Fibroblast of skin of left biceps (primary cell): Measurements from ENCODE around the gene RBPMS2.

Experiments
- DNase-seq, 2 experiments: peaks; one replicate each; pipeline ENCODE4 v3.0.0-alpha.2; 2013; ENCODE audit warnings: low read depth in 2 of 2

RBPMS2 gene

DNA sequence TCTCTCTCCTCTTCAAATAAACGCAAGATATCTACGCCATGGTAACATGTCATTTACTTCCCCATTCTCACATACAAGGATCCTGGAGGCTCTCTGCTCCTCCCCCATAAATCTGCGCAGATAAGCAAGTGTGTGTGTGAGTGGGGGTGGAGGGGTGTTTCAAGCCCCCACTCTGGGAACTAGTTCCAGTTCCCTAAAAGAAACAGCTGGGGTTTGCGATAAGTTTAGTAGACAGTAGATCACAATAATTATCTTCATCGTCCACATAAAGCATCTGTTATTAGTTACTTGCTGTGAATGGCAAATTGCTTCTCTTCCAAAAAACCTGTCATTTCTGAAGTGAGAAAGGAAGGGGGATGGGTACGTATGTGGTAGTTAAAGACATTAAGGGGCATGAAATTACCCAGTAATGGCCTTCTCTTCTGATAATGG lies 79.8 kb downstream of the RBPMS2 start:
- DNase-seq = no peak

GRCh38 chr15:64694816-64695215 lies 80.6 kb downstream of the RBPMS2 start:
- DNase-seq = no peak

DNA sequence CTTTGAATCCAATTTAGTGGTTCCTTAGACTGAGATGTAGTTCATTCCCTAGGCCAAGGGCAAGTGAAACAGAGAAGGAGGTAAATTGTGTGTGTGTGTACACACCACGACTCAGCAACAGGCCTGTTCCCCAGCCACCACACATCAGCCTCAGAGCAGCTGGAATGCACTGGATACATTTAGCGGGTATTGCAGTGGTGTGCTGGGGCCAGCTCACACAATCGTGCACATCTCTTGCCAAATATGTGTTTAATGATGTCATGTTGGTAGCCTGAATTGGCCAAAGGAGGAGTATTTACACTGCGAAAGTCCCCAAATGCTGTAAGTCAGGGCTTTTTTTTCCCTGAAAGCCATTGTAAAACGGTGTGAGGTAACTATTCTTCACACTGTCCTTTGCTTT lies 82.3 kb downstream of the RBPMS2 start:
- DNase-seq = peak; percentile 66 to 69

DNA sequence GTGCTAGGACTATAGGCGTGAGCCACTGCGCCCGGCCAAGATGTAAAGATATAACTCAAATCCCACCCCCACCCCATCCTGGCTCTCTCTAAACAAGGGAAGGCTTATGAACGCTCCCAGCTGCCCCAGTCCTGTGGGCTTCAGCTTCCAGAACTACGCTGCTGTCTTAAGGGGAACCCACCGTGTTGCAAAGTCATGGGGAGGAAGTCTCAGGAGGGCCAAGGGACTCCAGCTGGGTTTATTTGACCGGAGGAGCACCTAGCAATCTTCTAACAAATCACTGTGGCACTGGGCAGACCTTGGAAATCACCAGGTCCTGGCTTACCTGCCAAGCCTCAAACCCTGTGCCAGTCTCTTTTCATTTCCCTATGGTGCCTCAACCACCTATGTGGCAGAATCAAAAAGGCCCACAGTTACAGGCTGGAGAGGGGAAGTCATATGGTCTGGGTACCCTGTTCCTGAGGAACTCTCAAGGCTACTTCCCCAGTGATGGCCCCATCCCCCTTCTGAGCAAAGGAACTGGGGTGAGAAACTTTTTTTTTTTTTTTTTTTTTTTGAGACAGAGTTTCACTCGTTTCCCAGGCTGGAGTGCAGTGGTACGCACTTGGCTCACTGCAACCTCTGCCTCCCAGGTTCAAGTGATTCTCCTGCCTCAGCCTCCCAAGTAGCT lies 83.4 kb downstream of the RBPMS2 start:
- no peak for DNase-seq

GRCh38 chr15:64690578-64691296 lies 84.7 kb downstream of the RBPMS2 start:
- no peak for DNase-seq

- DNase-seq = no peak
Measured at GRCh38 chr15:64690008-64690407, 85.4 kb downstream of the RBPMS2 start.
